ENCODE results near the gene HOXC9. TPM values are rescaled to one million over a fixed set of nuclear protein-coding genes. Genes with fewer than 3 reads are reported as not detected.

HOXC9 gene
- total RNA-seq, 1 experiment from 2014 or later: 11.3 TPM

DNA sequence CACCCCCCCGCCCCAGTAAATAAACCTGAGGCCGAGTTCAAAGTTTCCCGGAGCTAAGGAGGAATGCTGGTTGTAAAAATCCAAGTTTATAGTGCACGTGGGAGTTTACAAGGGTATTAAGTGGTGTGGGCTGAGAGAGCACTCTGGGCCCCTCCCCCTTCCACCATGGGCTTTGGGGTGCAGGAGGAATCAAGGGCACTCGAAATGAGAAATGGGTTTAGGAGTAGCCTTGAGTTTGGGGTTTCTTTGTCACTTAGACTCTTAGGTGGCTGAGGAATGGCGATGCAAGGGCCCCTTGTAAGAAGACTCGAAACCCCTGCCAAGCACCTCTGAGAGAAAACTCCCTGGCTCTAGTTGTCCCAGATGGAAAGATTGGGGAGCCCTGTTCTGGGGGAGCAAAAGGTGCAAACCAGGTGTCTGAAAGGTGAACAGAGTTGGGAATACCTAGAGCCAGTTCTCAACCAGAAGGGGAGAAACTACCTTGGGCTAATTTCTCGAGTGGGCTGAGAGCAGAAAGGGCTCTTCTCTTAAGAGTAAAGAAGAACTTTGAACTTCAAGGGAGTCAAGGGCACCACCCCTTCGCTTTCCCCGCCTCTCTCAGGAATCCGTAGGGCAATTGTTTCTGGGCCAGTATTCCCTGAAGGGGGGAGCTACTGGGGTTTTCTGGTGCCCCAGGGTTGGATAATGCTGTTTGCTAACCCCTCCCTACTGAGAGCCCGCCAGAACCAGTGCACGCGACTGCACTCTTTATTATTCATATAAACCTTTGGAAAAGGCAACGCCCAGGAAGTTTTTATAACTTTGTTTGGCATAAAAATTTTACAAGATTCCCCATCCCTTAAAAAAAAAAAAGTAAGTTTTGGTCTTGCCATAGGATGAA lies 21.2 kb upstream of the HOXC9 start:
- Histone ChIP-seq H2AFZ (ENCODE audit: low read depth, low read length, poor library complexity, severe bottlenecking) (no peak overlapping the region), H3K9ac (ENCODE audit: low read length) (no peak overlapping the region), H3K9me3 (ENCODE audit: control insufficient read depth in 1 of 2, insufficient read depth in 1 of 2, low read depth in 1 of 2, low read length in 2 of 2) (no peaks in the 10 kb centered on the region), H3K27me3 (ENCODE audit: insufficient read depth, low read length) (no peaks in the 10 kb centered on the region), H3K79me2 (ENCODE audit: insufficient read depth, low read length) (no peaks in the 10 kb centered on the region), H3K4me3 (replicated peaks in 1 of 2; ENCODE audit: low read depth in 1 of 2, low read length in 2 of 2) (no peak overlapping the region), H3K4me1 (ENCODE audit: control insufficient read depth in 1 of 2, insufficient read depth in 2 of 2, low read length in 2 of 2) (peaks cover 0 to 10% of the 10 kb centered on the region in 2 experiments; a peak in 2 of 4 replicates), H4K20me1 (ENCODE audit: insufficient read depth) (no peaks in the 10 kb centered on the region), H3K9me2 (ENCODE audit: insufficient read depth) (no peaks in the 10 kb centered on the region), H3K36me3 (ENCODE audit: control insufficient read depth in 1 of 2, insufficient read depth in 2 of 2, low read length in 2 of 2) (no peaks in the 10 kb centered on the region), H3K4me2 (ENCODE audit: low read length) (no peak overlapping the region), H3K27ac (ENCODE audit: low read depth, low read length) (no peak overlapping the region)
- no peak for DNase-seq (ENCODE audit: low read depth, low spot score)
- intact Hi-C loops (cut with micrococcal nuclease): no loop called here
- CTCF ChIA-PET: no interaction called here
- TF ChIP-seq POLR2A (IDR thresholded peaks at IDR 0.05; ENCODE audit: borderline replicate concordance, extremely low read depth, insufficient read depth, insufficient read length) (no peak), ZFX (IDR thresholded peaks at IDR 0.05) (no peak), TCF7L2 (IDR thresholded peaks at IDR 0.05; ENCODE audit: borderline replicate concordance, extremely low read depth, insufficient read depth, insufficient read length) (no peak), YY1 (IDR thresholded peaks at IDR 0.05; ENCODE audit: extremely low read depth, insufficient replicate concordance, low read depth, low read length) (no peak), SRF (IDR thresholded peaks at IDR 0.05; ENCODE audit: low read depth) (no peak), EZH2phosphoT487 (IDR thresholded peaks at IDR 0.05; ENCODE audit: borderline replicate concordance) (no peak), ELF1 (IDR thresholded peaks at IDR 0.05; ENCODE audit: borderline replicate concordance, low read depth) (no peak), SP1 (IDR thresholded peaks at IDR 0.05; ENCODE audit: low read depth) (no peak), ZNF274 (IDR thresholded peaks at IDR 0.05; ENCODE audit: low read depth, low read length) (no peak), JUND (IDR thresholded peaks at IDR 0.05) (no peak), EGR1 (IDR thresholded peaks at IDR 0.05; ENCODE audit: low read depth) (no peak), CBX3 (IDR thresholded peaks at IDR 0.05; ENCODE audit: low read depth) (no peak), POLR2AphosphoS5 (IDR thresholded peaks at IDR 0.05; ENCODE audit: low read depth, low read length) (no peak)
- TF ChIP-seq, protein P1, sequence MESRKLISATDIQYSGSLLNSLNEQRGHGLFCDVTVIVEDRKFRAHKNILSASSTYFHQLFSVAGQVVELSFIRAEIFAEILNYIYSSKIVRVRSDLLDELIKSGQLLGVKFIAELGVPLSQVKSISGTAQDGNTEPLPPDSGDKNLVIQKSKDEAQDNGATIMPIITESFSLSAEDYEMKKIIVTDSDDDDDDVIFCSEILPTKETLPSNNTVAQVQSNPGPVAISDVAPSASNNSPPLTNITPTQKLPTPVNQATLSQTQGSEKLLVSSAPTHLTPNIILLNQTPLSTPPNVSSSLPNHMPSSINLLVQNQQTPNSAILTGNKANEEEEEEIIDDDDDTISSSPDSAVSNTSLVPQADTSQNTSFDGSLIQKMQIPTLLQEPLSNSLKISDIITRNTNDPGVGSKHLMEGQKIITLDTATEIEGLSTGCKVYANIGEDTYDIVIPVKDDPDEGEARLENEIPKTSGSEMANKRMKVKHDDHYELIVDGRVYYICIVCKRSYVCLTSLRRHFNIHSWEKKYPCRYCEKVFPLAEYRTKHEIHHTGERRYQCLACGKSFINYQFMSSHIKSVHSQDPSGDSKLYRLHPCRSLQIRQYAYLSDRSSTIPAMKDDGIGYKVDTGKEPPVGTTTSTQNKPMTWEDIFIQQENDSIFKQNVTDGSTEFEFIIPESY (IDR thresholded peaks at IDR 0.05; ENCODE audit: extremely low read depth, insufficient replicate concordance, low read length): no peak
- POLR2A ChIA-PET: interaction anchor here (0.6 kb wide), 1 partner anchor 248 kb away, joined by 3 read pairs; no protein-coding TSS in a partner anchor
- ATAC-seq: no peak
- BruUV-seq (replicated peaks): no TSS peak
- RAD21 ChIA-PET (ENCODE audit: low non-redundant PET in 1 of 2, low total read pairs in 2 of 2, uncharacterized antibody in 2 of 2, unreplicated experiment in 2 of 2): no interaction called here

Measured in HCT116 (cell line).